ENCODE data around the gene ANKRD60.

ANKRD60 gene

GRCh38 chr20:58219342-58219700 is 9.1 kb downstream of the ANKRD60 start:
- DNase-seq = no peak

- no peak for DNase-seq
These were observed 9.7 kb downstream of the ANKRD60 start for GRCh38 chr20:58218665-58219341.

- no peak for DNase-seq
These were observed 12.1 kb downstream of the ANKRD60 start for GRCh38 chr20:58216334-58216733.

- no peak for DNase-seq
These were observed 13.3 kb downstream of the ANKRD60 start for GRCh38 chr20:58215116-58215515.

GRCh38 chr20:58214310-58214709 is 14.1 kb downstream of the ANKRD60 start:
- DNase-seq = no peak

GRCh38 chr20:58213716-58214115 is 14.7 kb downstream of the ANKRD60 start:
- no peak for DNase-seq

GRCh38 chr20:58213121-58213520 is 15.3 kb downstream of the ANKRD60 start:
- DNase-seq = no peak

GRCh38 chr20:58212636-58213035 is 15.8 kb downstream of the ANKRD60 start:
- DNase-seq = no peak

- no peak for DNase-seq
These were observed 18.1 kb downstream of the ANKRD60 start for GRCh38 chr20:58210398-58210747.

GRCh38 chr20:58209652-58210397 is 18.6 kb downstream of the ANKRD60 start:
- DNase-seq = peak; percentile 65

GRCh38 chr20:58208944-58209343 is 19.5 kb downstream of the ANKRD60 start:
- no peak for DNase-seq

GRCh38 chr20:58205850-58206249 is 22.6 kb downstream of the ANKRD60 start:
- no peak for DNase-seq

- DNase-seq = no peak
These were observed 26.4 kb downstream of the ANKRD60 start for GRCh38 chr20:58202044-58202443.

- DNase-seq = no peak
These were observed 26.8 kb downstream of the ANKRD60 start for GRCh38 chr20:58201616-58202015.

- DNase-seq = no peak
These were observed 29.0 kb downstream of the ANKRD60 start for GRCh38 chr20:58199469-58199868.

- DNase-seq = no peak
These were observed 29.5 kb downstream of the ANKRD60 start for GRCh38 chr20:58198901-58199355.

GRCh38 chr20:58198384-58198783 is 30.1 kb downstream of the ANKRD60 start:
- DNase-seq = no peak

GRCh38 chr20:58197185-58197469 is 31.3 kb downstream of the ANKRD60 start:
- no peak for DNase-seq

- no peak for DNase-seq
These were observed 31.9 kb downstream of the ANKRD60 start for GRCh38 chr20:58196402-58197184.

GRCh38 chr20:58195047-58195446 is 33.4 kb downstream of the ANKRD60 start:
- DNase-seq = no peak

GRCh38 chr20:58194175-58194791 is 34.2 kb downstream of the ANKRD60 start:
- no peak for DNase-seq

GRCh38 chr20:58192567-58192966 is 35.9 kb downstream of the ANKRD60 start:
- DNase-seq = no peak

- no peak for DNase-seq
These were observed 36.4 kb downstream of the ANKRD60 start for GRCh38 chr20:58192065-58192464.

GRCh38 chr20:58188527-58188926 is 39.9 kb downstream of the ANKRD60 start:
- DNase-seq = no peak
